HUES48 (cell line): Measurements from ENCODE around the gene GSE1.

Experiments used
- H3K27ac ChIP-seq: one replicate; pipeline ENCODE4 v1.7.0; 2013; ENCODE audit warnings: low read depth, low read length, inconsistent platforms
- H3K27me3 ChIP-seq: 2 replicates; pipeline ENCODE4 v1.6.1; 2013; ENCODE audit warnings: mild to moderate bottlenecking, low read length; ENCODE audit not compliant: control insufficient read depth, insufficient read depth
- H3K36me3 ChIP-seq: 2 replicates; pipeline ENCODE4 v1.6.1; 2013; ENCODE audit warnings: low read length; ENCODE audit not compliant: control insufficient read depth, insufficient read depth
- H3K4me1 ChIP-seq: 2 replicates; pipeline ENCODE4 v1.6.1; 2013; ENCODE audit warnings: mild to moderate bottlenecking, low read length; ENCODE audit not compliant: control insufficient read depth, insufficient read depth
- H3K4me3 ChIP-seq: 2 replicates; pipeline ENCODE4 v1.5.1; 2013; ENCODE audit warnings: mild to moderate bottlenecking, low read depth, low read length
- H3K9ac ChIP-seq: 2 replicates; pipeline ENCODE4 v1.6.1; 2013; ENCODE audit warnings: mild to moderate bottlenecking, low read depth, low read length, moderate library complexity
- H3K9me3 ChIP-seq: 2 replicates; pipeline ENCODE4 v1.6.1; 2013; ENCODE audit warnings: low read length; ENCODE audit not compliant: control insufficient read depth, insufficient read depth

Gene GSE1

DNA sequence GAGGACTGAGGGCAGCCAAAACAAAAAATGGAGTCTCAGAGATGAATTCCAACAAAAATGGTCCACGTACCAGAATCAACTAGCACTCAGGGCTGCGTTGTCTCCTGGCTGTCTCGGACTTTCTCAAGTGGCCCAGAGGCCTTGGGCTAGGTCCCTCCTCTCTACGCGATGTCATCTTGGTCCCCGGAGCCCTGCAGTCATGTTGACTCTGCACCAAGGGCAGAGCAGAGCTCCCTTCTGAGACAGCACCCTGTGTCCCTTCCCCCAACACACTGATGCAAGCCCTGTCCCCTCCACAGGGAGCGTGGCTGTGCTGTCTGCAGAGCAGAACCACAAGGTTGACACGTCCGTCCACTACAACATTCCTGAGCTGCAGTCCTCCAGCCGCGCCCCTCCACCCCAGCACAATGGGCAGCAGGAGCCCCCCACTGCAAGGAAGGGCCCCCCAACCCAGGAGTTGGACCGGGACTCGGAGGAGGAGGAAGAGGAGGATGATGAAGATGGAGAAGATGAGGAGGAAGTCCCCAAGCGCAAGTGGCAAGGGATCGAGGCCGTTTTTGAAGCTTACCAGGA lies 54.8 kb downstream of the GSE1 start:
- no peaks in the 10 kb centered on the region for H3K4me1 ChIP-seq
- no peak overlapping the region for H3K4me3 ChIP-seq
- no peak overlapping the region for H3K27ac ChIP-seq
- H3K9me3 ChIP-seq = no peaks in the 10 kb centered on the region
- peaks cover 97% of the 10 kb centered on the region for H3K36me3 ChIP-seq
- no peak overlapping the region for H3K9ac ChIP-seq
- H3K27me3 ChIP-seq = no peaks in the 10 kb centered on the region

DNA sequence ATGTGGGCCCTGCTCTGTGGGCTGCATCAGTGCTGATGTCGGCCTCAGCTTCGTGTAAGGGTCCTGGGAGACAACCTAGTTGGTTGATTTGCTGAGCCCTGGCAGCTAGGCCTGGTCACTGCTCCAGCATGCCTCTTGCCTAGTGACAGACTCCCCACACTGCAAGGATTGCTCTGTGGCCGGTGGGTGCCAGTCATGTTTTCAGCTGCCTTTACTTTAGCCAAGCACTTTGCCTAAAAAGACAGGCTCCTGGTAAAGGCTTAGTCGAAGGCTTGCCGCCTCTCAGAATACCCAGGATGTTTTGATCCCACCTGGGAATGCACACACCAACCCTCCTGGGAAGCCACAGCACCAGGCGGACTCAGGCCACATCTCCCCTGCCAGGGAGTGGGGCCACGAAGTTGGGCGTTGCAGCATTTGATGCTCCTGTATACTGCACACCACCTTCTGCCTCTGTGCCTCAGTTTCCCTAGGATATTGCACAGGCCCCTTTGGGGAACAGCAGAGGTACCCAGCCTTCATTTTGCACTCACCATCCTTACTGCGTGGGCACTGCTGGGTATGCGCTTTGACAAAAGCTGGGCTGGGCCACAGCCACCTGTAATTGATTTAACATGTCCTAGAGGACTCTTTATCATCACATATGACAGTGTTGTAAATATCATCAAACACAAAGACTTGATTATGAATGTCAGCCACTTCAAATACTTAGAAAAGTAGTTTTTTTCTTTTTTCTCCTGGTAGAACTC lies 55.7 kb downstream of the GSE1 start:
- Histone ChIP-seq H3K27me3 (no peaks in the 10 kb centered on the region), H3K27ac (no peak overlapping the region), H3K36me3 (peaks cover 97% of the 10 kb centered on the region), H3K4me1 (no peaks in the 10 kb centered on the region), H3K4me3 (no peak overlapping the region), H3K9ac (no peak overlapping the region), H3K9me3 (no peaks in the 10 kb centered on the region)

DNA sequence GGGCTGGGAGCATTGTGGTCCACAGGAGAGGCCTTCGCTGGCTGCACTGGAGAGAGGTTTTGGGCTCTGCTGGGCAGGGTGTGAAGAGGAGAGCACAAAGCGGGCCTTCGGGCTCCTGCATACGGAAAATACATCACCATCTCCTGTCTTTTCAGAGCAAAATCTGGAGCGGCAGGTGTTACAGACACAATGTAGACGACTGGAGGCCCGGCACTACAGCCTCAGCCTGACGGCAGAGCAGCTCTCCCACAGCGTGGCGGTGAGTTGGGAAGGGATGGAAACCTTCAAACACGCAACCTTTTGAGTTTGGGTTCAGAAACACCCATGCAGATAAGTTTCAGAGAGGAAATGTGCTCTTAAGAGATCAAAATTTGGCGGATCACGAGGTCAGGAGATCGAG lies 57.7 kb downstream of the GSE1 start:
- Histone ChIP-seq H3K36me3 (peaks cover 97% of the 10 kb centered on the region), H3K27me3 (no peaks in the 10 kb centered on the region), H3K4me1 (no peaks in the 10 kb centered on the region), H3K4me3 (no peak overlapping the region), H3K9me3 (no peaks in the 10 kb centered on the region), H3K27ac (no peak overlapping the region), H3K9ac (no peak overlapping the region)

DNA sequence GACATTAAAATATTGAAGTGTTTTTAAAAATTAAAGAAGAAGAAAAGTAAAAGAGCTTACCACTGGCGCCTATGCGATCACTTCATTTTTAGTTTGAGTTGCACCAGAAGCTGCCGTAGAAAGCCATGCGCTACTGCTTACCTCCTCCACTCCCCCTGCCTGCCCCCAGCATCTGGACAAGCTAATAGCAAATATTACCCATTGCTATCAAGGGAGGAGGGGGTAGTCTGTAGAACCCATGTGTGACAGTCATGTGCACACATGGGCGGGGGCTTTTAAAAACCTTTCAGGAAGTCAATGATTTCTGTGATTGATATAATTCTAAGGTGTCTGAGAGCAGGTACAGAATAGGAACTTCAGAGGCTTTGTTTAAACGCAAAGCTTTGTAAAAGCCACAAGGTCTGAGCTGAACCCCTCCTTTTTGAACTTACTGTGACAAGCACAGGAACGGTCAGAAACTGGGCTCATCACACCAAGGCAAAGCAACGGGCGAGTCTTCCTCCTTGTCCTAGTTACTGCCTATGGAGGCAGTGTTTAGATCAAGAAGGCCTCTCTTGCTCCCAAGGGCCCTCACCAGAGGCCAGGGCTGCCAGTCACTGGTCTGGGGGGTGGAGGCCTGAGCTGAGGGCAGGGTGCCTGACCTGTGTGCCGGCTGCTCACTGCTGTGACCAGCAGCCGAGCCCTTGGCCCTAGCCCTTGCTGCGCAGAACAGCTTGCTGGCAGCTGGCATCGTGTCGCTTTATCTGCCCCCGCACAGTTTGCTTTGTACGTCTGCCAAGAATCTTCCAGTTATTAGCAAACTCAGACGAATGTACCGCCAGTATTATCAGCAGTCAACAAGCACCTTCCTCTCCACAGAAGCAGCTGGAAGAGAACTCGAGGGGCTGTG lies 60.7 kb downstream of the GSE1 start:
- Histone ChIP-seq H3K9me3 (no peaks in the 10 kb centered on the region), H3K9ac (no peak overlapping the region), H3K27ac (no peak overlapping the region), H3K27me3 (no peaks in the 10 kb centered on the region), H3K4me3 (no peak overlapping the region), H3K36me3 (peaks cover 96% of the 10 kb centered on the region), H3K4me1 (no peaks in the 10 kb centered on the region)

DNA sequence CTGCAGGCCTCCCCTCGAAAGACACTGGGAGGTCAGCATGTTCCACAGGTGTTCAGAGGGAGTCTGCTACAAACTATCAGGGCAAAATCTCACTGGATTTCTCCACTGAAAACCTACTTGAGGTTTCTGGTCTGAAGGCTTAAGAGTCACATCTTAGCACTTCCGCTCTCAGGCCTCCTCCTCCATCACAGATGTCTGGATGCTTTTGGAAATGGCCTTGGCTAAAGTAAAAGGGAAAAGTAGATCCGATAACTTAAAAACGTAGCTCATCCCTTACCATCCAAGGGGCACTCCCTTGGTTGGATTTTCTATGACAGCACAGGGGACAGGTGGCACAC lies 61.3 kb downstream of the GSE1 start:
- Histone ChIP-seq H3K9me3 (no peaks in the 10 kb centered on the region), H3K36me3 (peaks cover 96% of the 10 kb centered on the region), H3K27me3 (no peaks in the 10 kb centered on the region), H3K27ac (no peak overlapping the region), H3K4me3 (no peak overlapping the region), H3K9ac (no peak overlapping the region), H3K4me1 (no peaks in the 10 kb centered on the region)

DNA sequence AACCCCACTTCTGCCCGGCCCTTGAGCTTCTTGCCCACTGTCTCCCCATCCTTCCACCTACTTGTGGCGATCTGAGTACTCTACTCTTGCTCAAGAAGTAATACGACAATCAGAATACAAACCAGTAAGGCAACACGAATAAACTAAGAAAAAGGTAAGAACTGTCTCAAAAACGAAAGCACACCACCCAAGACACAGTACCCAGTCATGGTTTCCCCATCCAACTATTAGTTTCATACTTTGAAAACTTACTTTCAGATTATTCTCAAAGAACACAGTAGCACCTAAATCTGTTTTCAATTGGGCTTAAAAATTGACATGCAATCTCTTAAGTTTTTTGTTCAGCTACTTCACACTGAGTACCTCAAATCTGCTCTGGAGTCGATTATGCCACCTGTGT lies 61.7 kb downstream of the GSE1 start:
- H3K9ac ChIP-seq = no peak overlapping the region
- no peaks in the 10 kb centered on the region for H3K9me3 ChIP-seq
- no peak overlapping the region for H3K27ac ChIP-seq
- H3K4me1 ChIP-seq = no peaks in the 10 kb centered on the region
- no peak overlapping the region for H3K4me3 ChIP-seq
- peaks cover 96% of the 10 kb centered on the region for H3K36me3 ChIP-seq
- H3K27me3 ChIP-seq = no peaks in the 10 kb centered on the region

DNA sequence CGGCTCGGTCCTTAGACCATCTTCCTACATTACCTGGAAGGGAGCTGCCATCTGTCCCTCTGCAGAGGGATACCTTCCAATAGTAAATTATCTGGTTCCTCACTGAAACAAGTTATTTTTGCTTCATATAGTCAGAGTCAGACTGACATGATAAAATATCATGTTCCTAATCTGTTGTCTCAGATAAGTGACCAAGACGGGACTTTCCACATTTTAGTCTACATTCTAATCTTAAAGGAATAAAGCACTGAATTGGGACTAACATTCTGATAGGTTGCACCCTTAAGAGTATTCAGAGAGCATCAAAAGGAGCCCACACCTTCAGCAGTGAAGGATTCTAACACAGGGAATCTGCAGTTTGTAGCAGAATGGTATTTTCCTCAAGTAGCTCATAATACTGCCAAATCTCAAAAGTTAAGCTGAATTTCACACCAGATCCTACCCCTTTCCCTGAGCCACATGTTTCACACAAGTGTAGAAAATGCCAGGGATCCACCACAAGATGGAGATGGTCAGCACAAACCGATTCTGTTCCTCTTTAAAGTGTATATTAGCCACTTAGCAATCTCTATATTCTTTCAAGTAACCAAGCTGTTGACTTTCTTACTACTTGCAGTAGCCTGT lies 62.2 kb downstream of the GSE1 start:
- Histone ChIP-seq H3K27me3 (no peaks in the 10 kb centered on the region), H3K27ac (no peak overlapping the region), H3K9ac (no peak overlapping the region), H3K9me3 (no peaks in the 10 kb centered on the region), H3K4me3 (no peak overlapping the region), H3K4me1 (no peaks in the 10 kb centered on the region), H3K36me3 (peaks cover 96% of the 10 kb centered on the region)

DNA sequence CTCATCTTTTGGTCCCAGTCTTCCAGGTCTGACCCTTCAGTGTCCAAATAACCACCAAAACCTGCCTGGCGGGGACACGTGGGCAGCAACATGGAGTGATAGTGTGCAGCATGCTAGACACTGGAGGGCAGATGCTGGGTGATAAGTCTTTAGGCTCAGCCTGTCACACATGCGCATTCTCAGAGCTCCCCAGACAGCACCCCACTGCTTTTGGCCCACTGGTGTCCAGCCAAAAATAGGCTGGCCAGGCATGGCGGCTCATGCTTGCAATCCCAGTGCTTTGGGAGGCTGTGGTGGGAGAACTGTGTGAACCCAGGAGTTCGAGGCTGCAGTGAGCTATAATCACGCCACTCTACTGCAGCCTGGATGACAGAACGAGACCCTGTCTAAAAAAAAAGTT lies 63.3 kb downstream of the GSE1 start:
- H3K36me3 ChIP-seq = peaks cover 98% of the 10 kb centered on the region
- H3K27ac ChIP-seq = no peak overlapping the region

DNA sequence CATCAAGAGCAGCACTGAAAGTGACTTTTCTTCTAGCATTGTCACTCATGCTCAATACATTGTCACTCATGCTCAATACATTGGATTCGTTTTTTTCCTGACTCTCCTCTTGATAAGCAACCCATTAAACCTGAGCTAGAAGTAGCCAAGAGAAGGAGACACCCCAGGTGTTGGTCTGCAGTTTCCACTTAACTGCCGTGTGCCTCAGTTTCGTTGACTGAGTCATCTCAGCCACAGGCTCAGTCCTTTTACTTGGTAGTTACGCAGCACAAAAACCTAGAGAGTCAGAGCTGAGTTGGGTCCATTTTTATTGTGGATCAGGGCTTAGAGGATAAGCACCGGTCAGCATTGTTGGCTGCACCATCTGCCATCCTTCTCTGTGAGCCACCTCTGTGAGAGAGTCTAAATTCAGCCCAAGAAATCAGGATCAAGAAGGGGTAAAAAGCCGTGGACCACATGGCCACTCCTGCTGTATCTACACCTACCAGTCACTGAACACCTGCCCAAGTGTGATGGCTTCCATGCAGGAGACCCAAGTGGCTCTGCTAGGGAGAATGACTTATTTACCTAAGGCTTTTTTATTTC lies 64.4 kb downstream of the GSE1 start:
- H3K27me3 ChIP-seq = no peaks in the 10 kb centered on the region
- H3K9me3 ChIP-seq = no peaks in the 10 kb centered on the region
- H3K4me1 ChIP-seq = no peaks in the 10 kb centered on the region
- H3K9ac ChIP-seq = no peak overlapping the region
- H3K4me3 ChIP-seq = no peak overlapping the region
- no peak overlapping the region for H3K27ac ChIP-seq
- H3K36me3 ChIP-seq = peaks cover 91% of the 10 kb centered on the region

More for the DNA sequence above, 63.3 kb downstream of the GSE1 start:
- no peak overlapping the region for H3K4me3 ChIP-seq
- no peaks in the 10 kb centered on the region for H3K27me3 ChIP-seq
- no peak overlapping the region for H3K9ac ChIP-seq
- no peaks in the 10 kb centered on the region for H3K9me3 ChIP-seq
- no peaks in the 10 kb centered on the region for H3K4me1 ChIP-seq

DNA sequence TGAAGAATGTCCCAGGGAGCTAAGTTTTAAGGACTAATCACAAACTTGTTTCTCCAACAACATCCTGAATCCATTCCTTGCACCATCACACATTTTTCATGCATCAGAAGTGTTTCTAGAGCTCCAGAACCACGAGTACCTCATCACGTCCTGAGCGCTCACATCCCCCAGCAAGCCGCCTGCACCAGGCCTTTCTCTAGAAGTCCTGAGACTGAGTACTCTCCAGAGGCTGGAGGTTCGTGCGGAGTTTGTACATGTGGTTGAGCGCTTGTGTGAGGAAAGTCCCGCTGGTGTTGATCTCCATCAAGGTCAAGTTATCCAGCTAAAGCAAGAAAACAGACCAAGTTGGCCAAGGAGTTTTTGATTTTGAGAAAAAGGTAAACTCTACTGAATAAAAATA lies 64.9 kb downstream of the GSE1 start:
- Histone ChIP-seq H3K36me3 (peaks cover 89% of the 10 kb centered on the region), H3K27me3 (no peaks in the 10 kb centered on the region), H3K27ac (no peak overlapping the region), H3K9ac (no peak overlapping the region), H3K4me3 (no peak overlapping the region), H3K4me1 (no peaks in the 10 kb centered on the region), H3K9me3 (no peaks in the 10 kb centered on the region)
